GM21360 (cell line): ENCODE data around the gene DGCR2.

Experiments used
- ATAC-seq: cut with Tn5 transposase; IDR thresholded peaks from one replicate; pipeline ENCODE4 v1.9.1; 2021; ENCODE audit warnings: mild to moderate bottlenecking, moderate library complexity; ENCODE audit not compliant: unreplicated experiment

Gene DGCR2

GRCh38 chr22:19127329-19128008, 5.3 kb upstream of the DGCR2 start:
- no peak for ATAC-seq

GRCh38 chr22:19126309-19127273, 4.4 kb upstream of the DGCR2 start:
- no peak for ATAC-seq

DNA sequence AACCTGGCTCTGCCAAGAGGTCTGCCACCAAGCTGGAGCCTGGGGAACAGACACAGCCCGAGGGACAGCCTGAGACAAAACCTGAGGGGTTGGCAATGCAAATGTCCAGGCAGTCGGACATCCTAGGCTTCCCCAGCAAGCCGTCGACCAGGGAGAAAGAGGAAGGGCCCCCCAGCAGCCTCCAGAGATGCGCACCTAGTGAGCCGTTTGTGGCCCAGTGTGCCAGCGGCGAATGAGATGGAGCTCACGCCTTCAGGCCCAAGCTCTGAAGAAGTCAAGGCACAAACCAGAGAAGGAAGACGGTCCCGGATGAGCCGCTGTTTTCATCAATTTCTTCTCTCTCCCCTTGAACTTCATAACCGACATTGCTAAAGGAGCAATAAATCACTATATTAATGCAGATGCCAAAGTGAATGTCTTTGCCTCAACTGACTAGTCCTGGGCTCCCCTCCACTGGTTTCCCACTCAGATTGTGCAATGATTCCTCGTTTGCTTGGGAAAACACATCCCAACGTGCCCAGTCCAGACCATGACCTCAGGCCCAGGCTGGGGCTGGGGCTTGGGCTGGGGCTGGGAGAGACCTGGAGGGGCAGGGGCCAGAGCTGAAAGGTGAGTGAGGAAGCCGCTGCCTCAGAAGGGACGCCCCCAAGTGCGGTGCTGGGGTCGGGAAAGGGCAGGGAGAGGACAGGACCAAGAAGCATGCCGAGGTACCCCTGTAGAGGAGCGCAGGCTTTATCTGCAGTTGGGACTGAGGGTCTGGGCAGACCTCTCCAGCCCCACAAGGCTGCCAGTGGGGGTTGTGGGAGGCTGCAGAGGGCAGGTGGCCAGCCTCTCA, 3.5 kb upstream of the DGCR2 start:
- no peak for ATAC-seq

- ATAC-seq = no peak
Measured at GRCh38 chr22:19125011-19125410, 2.8 kb upstream of the DGCR2 start.

GRCh38 chr22:19124377-19124776, 2.2 kb upstream of the DGCR2 start:
- no peak for ATAC-seq

DNA sequence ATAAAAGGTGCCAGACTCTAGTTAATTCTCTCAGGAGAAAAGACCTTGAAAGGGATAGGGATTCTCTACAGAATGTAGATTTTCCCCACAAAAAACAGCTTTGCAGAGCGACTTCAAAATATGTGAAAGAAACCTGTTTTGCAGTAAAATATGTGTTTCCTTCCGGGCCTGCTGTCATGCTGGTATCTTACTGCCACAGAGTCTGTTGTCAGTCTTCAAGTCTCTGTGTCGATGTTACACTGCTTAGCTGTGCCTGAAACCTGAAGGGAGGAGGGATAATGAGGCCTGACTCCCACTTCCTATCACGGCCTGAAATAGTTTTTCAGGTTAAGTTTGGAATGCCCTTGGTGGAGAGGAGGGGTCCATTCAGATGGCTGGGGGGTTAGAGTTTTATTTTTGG, 1.7 kb upstream of the DGCR2 start:
- ATAC-seq = no peak

DNA sequence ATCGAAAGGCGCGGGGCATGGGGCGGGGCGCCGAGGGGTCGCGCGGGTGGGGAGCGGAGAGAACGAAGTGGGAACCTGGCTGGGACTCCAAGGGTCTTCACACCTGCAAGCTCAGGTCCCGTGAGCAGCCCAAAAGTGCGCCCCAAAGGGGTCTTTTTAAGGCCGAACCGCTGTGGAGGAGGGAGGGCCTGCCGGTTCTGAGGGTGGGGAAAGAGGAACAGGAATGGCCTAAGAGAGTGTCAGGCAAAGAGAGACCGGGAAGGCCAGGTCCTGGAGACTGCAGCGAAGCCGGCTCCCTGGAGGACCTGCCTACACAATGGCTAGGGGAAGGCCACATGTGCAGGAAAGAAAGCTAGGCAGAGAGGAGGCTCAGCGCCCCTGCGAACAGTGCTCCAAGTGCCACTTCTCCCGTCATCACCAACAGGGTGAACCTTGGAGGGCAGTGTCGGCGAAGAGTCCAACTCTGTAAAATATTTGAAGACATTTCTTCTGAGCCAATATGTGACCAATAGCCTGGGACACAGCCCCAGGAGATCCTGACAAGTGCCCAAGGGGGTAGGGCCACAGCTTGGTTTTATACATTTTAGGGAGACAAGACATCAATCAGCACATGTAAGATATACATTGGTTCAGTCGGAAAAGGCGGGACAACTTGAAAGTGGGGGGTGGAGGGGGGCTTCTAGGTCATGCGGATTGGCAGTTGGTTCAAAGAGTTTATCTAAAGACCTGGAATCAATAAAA, 710 bp upstream of the DGCR2 start:
- ATAC-seq = no peak

DNA sequence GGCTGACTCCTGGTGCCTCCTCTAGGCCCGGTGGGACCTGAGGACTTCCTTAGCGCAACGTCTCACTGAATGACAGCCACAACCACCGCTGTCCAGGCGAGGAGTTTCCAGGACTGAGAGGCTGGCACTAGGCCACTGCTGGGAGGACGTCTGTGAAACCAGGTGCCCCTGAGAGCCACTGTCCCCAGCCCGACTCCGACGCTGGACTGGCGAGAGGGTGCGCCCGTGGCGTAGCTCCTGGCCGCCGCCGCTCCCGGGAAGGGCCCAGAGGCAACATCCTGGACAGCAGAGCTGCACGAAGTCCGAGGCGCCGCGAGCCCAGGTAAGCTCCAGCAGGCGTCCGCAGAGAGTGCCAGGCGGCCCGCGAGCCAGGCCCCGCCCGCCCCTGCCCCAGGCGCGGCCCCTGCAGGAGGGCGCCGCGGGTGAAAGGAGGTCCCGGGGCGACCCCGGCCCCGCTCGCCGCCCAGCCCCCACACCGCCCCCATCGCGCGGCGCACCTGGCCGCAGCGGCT, 525 bp downstream of the DGCR2 start:
- peak; percentile 9 for ATAC-seq

DNA sequence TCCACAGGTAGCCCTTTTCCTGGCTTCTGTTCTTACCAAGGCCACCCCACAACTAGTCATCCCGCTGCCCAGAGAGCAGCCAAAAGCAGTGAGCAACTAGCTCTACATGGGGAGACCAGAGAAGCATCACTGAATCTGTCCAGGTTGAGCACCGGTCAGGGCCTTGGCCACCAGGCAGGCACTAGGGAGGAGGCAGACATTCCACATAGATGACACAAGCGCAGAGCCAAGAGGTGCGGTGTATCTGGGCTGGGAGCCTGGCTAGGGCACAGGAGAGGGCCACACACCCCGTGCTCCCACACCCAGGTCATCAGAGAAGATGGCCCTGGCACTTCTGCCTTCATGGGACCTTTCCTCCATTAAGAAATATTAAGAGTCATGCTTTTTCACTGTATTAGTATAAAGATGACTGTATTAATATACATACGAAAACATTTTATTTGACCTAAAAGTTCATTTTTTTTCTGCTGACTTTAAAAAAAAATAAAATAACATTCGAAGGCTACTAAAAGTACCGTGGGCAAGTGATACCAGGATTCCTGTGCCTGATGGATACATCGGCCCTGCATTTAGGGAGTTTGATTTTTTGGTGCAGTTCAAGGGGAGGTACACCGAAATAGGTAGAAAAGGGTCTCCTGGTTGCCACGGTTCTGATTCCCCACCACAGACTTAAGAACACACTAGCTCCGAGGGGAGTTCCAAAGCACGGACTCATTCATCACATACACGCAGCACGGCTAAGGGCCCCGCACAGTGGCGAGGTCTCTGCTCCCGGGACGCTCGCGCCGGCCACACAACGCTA, 1.2 kb downstream of the DGCR2 start:
- ATAC-seq = peak; percentile 5

- ATAC-seq = no peak
Measured at GRCh38 chr22:19119949-19120348, 2.3 kb downstream of the DGCR2 start.

- ATAC-seq = no peak
Measured at GRCh38 chr22:19118329-19118880, 3.8 kb downstream of the DGCR2 start.

DNA sequence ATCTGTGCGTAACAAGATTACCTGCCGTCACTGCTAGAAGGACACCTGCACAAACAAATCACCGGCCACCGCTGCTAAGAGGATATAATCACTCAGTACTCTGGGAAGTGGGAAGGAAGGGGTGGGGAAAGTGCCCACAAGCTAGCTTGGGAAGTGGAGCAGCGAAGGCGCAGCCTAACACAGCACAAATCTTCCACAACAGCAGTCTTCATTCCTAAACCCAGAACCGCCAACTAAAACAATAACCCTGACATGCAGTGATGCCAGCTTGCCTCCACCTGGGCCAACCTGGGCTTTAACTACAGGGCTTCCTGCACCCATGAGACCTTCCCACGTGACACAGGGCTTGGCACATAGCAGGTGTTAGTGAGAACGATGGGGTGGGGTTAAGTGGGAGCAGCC, 5.1 kb downstream of the DGCR2 start:
- ATAC-seq = no peak

DNA sequence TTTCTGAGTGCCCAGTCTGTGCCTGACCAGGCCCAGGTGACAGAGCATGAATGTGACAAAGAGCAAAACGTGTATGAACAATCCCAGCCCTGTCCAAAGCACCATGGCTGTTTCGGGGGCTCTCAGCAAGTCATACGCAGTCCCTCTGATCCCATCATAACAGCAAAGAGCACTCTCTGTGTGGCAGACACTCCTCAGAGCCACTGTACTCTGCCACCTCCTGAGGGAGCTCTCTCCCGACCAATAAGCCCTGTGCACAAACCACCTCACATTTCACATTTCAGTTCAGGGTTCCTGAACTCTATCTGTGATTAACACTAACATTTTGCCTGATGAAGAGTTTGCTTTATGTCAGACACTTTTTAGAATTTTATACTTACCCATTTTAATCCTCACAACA, 6.6 kb downstream of the DGCR2 start:
- no peak for ATAC-seq

GRCh38 chr22:19114984-19115552, 7.1 kb downstream of the DGCR2 start:
- no peak for ATAC-seq

DNA sequence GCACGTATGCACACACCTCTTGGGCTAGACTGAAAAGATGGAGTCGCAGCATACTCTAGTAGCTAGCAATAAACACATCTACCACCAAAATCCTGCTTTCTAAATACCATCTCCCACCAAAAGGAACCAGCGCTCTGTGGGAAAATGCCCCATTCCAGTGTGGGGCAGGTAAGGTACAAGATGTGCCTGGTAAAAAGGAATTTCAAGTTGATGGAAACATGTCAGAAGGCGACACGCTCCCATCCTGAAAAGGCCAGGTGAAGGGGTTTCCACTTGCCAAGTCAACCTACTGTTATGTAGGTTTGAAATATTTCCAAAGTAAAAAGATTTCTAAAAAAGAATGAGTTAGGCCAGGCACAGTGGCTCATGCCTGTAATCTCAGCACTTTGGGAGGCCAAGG, 8.8 kb downstream of the DGCR2 start:
- no peak for ATAC-seq

DNA sequence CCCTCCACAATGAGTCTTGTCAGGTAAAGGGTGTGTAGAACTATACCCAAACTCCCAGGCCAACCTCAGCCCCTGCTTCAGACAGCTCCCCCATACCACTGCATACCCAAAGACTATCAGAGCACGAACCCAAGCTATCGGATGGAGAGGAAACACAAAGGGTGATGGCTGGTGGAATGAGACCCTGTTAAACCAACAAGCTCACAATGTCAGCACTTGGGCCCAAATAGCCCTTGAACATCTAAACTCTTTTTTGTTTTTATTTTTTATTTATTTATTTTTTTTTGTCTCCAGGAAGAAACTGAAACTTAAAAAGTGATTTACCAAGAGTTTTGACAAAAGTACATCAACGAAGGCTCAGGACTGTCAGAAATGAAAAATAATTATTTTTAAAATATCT, 10.6 kb downstream of the DGCR2 start:
- no peak for ATAC-seq

DNA sequence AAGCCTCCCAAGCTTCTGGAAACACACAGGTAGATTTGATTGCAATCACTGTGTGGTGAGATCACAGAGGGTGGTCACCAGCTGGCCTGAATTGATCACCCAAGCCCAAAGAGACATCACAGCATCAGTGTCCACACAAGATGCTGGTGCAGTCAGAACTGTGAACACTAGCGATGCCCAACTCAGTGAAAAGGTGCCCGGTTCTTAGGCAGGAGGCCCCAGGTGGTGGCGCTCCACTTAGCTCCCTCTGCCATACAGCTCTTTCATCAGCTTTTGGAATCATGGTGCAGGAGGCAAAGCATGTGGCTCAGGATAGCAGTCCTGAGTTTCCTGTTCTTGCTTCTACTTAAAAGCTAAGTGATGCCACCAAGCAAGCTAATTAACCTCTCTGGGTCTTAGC, 11.1 kb downstream of the DGCR2 start:
- ATAC-seq = no peak

DNA sequence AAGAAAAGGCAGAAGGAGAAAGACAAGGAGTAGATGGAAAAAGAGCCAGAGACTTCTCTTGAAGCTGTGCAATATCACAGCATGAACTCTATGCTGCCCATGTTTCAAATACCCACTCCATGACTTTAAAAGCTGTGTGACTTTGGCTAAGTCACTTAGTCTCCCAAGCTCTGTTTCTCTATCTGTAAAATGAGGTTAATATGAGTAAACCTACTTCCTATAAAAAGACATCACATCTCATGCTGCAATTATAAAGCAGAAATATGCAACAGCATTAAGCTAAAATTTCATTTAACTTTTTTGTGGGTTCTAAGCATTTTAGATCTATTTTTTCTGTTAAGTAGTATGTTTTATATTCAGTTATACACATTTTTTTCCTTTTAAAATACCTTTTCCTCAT, 11.6 kb downstream of the DGCR2 start:
- ATAC-seq = no peak

- ATAC-seq = no peak
Measured at GRCh38 chr22:19110064-19110458, 12.2 kb downstream of the DGCR2 start.
